SK-N-SH treated with all-trans-retinoic acid at 6 μM for 48 hours (cell line): ENCODE results near the gene PSD.

Experiments
- ATAC-seq: fragments of 200-7000 bp; cut with Tn5 transposase; 3 replicates; pipeline ENCODE4 v1.9.1; 2020; ENCODE audit warnings: mild to moderate bottlenecking, moderate library complexity
- ARNTL ChIP-seq: fragments of 450-650 bp; formaldehyde crosslinking; IDR thresholded peaks from 2 replicates; pipeline ENCODE4 v1.5.0; 2020; ENCODE audit warnings: low read depth, mild to moderate bottlenecking, moderate library complexity, borderline replicate concordance
- BACH2 ChIP-seq: fragments of 250-450 bp; sonication (Bioruptor Pico); IDR thresholded peaks from 2 replicates; pipeline ENCODE4 v1.9.0; 2021; ENCODE audit warnings: mild to moderate bottlenecking, borderline replicate concordance
- CSDC2 ChIP-seq: fragments of 250-450 bp; sonication (Bioruptor Pico); IDR thresholded peaks from 2 replicates; pipeline ENCODE4 v1.5.0; 2020; ENCODE audit warnings: mild to moderate bottlenecking, moderate library complexity
- ESRRG ChIP-seq: fragments of 250-450 bp; sonication (Bioruptor Pico); IDR thresholded peaks from 2 replicates; pipeline ENCODE4 v1.6.1; 2021; ENCODE audit warnings: mild to moderate bottlenecking
- GLIS3 ChIP-seq: fragments of 250-450 bp; sonication (Bioruptor Pico); IDR thresholded peaks from 2 replicates; pipeline ENCODE4 v1.5.0; 2020; ENCODE audit warnings: mild to moderate bottlenecking, moderate library complexity
- ISL1 ChIP-seq: fragments of 250-450 bp; sonication (Bioruptor Pico); IDR thresholded peaks from 2 replicates; pipeline ENCODE4 v2.1.2; 2022; ENCODE audit warnings: mild to moderate bottlenecking, moderate library complexity
- OSR1 ChIP-seq: fragments of 250-450 bp; sonication (Bioruptor Pico); IDR thresholded peaks from 2 replicates; pipeline ENCODE4 v1.8.0; 2022; ENCODE audit warnings: moderate library complexity, mild to moderate bottlenecking, inconsistent platforms
- PPARA ChIP-seq: fragments of 250-450 bp; sonication (Bioruptor Pico); IDR thresholded peaks from 2 replicates; pipeline ENCODE4 v1.5.0; 2020; ENCODE audit warnings: mild to moderate bottlenecking, borderline replicate concordance
- RARB ChIP-seq: fragments of 250-450 bp; sonication (Bioruptor Pico); IDR thresholded peaks from 2 replicates; pipeline ENCODE4 v1.8.0; 2021; ENCODE audit warnings: mild to moderate bottlenecking, moderate library complexity
- TCF4 ChIP-seq: fragments of 250-450 bp; sonication (Bioruptor Pico); IDR thresholded peaks from 2 replicates; pipeline ENCODE4 v1.8.0; 2021; ENCODE audit warnings: mild to moderate bottlenecking, moderate library complexity, borderline replicate concordance
- ZC3H10 ChIP-seq: fragments of 250-450 bp; sonication (Bioruptor Pico); IDR thresholded peaks from 2 replicates; pipeline ENCODE4 v1.5.1; 2021; ENCODE audit warnings: mild to moderate bottlenecking, moderate library complexity
- ZFP3 ChIP-seq: fragments of 250-450 bp; sonication (Bioruptor Pico); IDR thresholded peaks from 2 replicates; pipeline ENCODE4 v1.5.0; 2020; ENCODE audit warnings: mild to moderate bottlenecking, moderate library complexity
- ZFP30 ChIP-seq: fragments of 450-650 bp; formaldehyde crosslinking; IDR thresholded peaks from 2 replicates; pipeline ENCODE4 v1.5.0; 2022; ENCODE audit warnings: mild to moderate bottlenecking, moderate library complexity
- ZNF565 ChIP-seq: fragments of 450-650 bp; formaldehyde crosslinking; conservative IDR thresholded peaks from 2 replicates; pipeline ENCODE4 v1.5.0; 2020; ENCODE audit warnings: low read depth, mild to moderate bottlenecking, moderate library complexity
- ZNF70 ChIP-seq: fragments of 450-650 bp; formaldehyde crosslinking; IDR thresholded peaks from 2 replicates; pipeline ENCODE4 v1.5.0; 2020; ENCODE audit warnings: mild to moderate bottlenecking, moderate library complexity
- ZNF8 ChIP-seq: fragments of 450-650 bp; formaldehyde crosslinking; IDR thresholded peaks from 2 replicates; pipeline ENCODE4 v1.5.0; 2020; ENCODE audit warnings: mild to moderate bottlenecking, moderate library complexity
- TF ChIP-seq, protein P1 (sequence below): fragments of 250-450 bp; sonication (Bioruptor Pico); IDR thresholded peaks from 2 replicates; pipeline ENCODE4 v1.8.0; 2021; ENCODE audit warnings: low read depth, mild to moderate bottlenecking, moderate library complexity, borderline replicate concordance
- TF ChIP-seq, protein P2 (sequence below): fragments of 250-450 bp; sonication (Bioruptor Pico); IDR thresholded peaks from 2 replicates; pipeline ENCODE4 v1.5.0; 2020; ENCODE audit warnings: mild to moderate bottlenecking, moderate library complexity
- TF ChIP-seq, protein P3 (sequence below): fragments of 250-450 bp; sonication (Bioruptor Pico); IDR thresholded peaks from 2 replicates; pipeline ENCODE4 v1.5.1; 2020; ENCODE audit warnings: low read depth, mild to moderate bottlenecking, moderate library complexity
- TF ChIP-seq, protein P4 (sequence below): fragments of 250-450 bp; sonication (Bioruptor Pico); IDR thresholded peaks from 2 replicates; pipeline ENCODE4 v1.5.1; 2021; ENCODE audit warnings: mild to moderate bottlenecking, moderate library complexity

Gene PSD

DNA sequence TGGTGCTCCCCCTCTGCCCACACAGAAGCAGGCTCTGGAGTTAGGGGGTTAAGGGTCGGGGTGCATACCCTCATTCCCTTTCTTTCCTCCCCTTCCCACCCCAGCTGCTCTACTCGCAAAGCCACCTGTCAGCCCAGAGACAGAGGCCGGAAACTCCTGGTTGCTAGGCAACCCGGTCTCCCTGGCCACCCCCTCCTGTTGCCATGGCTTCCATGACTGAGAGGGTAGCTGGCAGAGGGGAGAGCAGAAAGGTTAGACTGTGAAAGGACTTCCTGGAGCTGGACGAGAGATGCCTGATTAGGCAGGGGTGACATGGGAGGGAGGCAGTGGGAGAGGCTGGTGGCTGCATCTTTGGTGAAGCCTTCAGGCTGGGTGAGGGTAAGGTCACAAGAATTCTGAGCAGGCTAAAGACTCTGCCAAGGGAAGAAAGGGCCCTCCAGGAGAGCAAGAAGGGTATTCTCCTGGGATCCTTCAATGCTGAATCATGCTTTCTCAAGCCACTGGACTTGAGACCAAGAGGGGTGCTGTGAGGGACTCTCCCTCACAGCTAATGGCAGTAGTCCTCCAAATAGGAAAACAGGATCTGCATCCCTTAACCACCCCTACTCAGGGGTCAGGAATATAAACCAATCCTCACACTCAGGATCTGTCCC is 5.4 kb downstream of the PSD start:
- no peak for TF ChIP-seq TCF4
- no peak for TF ChIP-seq ISL1 (CRISPR knock-in tag)
- TF ChIP-seq BACH2 (CRISPR knock-in tag), result no peak
- no peak for TF ChIP-seq ZNF565
- TF ChIP-seq, protein P1, sequence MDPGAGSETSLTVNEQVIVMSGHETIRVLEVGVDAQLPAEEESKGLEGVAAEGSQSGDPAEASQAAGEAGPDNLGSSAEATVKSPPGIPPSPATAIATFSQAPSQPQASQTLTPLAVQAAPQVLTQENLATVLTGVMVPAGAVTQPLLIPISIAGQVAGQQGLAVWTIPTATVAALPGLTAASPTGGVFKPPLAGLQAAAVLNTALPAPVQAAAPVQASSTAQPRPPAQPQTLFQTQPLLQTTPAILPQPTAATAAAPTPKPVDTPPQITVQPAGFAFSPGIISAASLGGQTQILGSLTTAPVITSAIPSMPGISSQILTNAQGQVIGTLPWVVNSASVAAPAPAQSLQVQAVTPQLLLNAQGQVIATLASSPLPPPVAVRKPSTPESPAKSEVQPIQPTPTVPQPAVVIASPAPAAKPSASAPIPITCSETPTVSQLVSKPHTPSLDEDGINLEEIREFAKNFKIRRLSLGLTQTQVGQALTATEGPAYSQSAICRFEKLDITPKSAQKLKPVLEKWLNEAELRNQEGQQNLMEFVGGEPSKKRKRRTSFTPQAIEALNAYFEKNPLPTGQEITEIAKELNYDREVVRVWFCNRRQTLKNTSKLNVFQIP (CRISPR knock-in tag), result no peak
- TF ChIP-seq ZNF70 (CRISPR knock-in tag), result no peak
- TF ChIP-seq ZC3H10 (CRISPR knock-in tag), result no peak
- no peak for TF ChIP-seq GLIS3 (CRISPR knock-in tag)
- no peak for TF ChIP-seq PPARA
- no peak for TF ChIP-seq RARB
- TF ChIP-seq ZFP30, result no peak
- TF ChIP-seq, protein P2, sequence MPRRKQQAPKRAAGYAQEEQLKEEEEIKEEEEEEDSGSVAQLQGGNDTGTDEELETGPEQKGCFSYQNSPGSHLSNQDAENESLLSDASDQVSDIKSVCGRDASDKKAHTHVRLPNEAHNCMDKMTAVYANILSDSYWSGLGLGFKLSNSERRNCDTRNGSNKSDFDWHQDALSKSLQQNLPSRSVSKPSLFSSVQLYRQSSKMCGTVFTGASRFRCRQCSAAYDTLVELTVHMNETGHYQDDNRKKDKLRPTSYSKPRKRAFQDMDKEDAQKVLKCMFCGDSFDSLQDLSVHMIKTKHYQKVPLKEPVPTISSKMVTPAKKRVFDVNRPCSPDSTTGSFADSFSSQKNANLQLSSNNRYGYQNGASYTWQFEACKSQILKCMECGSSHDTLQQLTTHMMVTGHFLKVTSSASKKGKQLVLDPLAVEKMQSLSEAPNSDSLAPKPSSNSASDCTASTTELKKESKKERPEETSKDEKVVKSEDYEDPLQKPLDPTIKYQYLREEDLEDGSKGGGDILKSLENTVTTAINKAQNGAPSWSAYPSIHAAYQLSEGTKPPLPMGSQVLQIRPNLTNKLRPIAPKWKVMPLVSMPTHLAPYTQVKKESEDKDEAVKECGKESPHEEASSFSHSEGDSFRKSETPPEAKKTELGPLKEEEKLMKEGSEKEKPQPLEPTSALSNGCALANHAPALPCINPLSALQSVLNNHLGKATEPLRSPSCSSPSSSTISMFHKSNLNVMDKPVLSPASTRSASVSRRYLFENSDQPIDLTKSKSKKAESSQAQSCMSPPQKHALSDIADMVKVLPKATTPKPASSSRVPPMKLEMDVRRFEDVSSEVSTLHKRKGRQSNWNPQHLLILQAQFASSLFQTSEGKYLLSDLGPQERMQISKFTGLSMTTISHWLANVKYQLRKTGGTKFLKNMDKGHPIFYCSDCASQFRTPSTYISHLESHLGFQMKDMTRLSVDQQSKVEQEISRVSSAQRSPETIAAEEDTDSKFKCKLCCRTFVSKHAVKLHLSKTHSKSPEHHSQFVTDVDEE (CRISPR knock-in tag), result no peak
- TF ChIP-seq, protein P3, sequence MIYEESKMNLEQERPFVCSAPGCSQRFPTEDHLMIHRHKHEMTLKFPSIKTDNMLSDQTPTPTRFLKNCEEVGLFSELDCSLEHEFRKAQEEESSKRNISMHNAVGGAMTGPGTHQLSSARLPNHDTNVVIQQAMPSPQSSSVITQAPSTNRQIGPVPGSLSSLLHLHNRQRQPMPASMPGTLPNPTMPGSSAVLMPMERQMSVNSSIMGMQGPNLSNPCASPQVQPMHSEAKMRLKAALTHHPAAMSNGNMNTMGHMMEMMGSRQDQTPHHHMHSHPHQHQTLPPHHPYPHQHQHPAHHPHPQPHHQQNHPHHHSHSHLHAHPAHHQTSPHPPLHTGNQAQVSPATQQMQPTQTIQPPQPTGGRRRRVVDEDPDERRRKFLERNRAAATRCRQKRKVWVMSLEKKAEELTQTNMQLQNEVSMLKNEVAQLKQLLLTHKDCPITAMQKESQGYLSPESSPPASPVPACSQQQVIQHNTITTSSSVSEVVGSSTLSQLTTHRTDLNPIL (CRISPR knock-in tag), result no peak
- no peak for TF ChIP-seq ESRRG
- no peak for TF ChIP-seq OSR1 (CRISPR knock-in tag)
- TF ChIP-seq ARNTL (CRISPR knock-in tag), result no peak
- no peak for TF ChIP-seq CSDC2 (CRISPR knock-in tag)
- TF ChIP-seq ZFP3 (CRISPR knock-in tag), result no peak
- no peak for TF ChIP-seq ZNF8 (CRISPR knock-in tag)

DNA sequence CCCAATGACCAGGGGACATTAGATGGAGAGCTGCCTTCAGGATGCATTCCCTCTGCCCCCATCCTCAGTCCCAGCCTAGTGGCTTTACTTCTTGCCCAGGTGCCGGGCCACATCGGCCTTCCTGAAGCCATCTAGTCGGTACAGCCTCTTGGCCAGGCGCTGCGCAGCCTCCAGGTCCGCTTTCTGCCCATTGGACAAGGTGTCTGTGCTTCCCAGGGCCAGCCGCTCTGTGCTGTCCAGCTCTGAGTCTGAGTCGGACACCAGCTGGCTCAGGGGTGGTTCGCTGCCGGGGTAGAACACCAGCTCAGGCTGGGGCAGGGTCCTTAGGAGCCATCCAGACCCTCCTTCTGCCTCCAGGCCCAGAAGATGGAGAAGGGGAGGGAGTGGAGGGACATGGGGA is 6.3 kb downstream of the PSD start:
- no peak for TF ChIP-seq ZNF8 (CRISPR knock-in tag)
- TF ChIP-seq, protein P3 (CRISPR knock-in tag), result no peak
- no peak for TF ChIP-seq ARNTL (CRISPR knock-in tag)
- TF ChIP-seq PPARA, result no peak
- TF ChIP-seq ESRRG, result no peak
- TF ChIP-seq ZNF70 (CRISPR knock-in tag), result no peak
- TF ChIP-seq ZFP30, result no peak
- no peak for TF ChIP-seq GLIS3 (CRISPR knock-in tag)
- no peak for TF ChIP-seq CSDC2 (CRISPR knock-in tag)
- TF ChIP-seq, protein P4, sequence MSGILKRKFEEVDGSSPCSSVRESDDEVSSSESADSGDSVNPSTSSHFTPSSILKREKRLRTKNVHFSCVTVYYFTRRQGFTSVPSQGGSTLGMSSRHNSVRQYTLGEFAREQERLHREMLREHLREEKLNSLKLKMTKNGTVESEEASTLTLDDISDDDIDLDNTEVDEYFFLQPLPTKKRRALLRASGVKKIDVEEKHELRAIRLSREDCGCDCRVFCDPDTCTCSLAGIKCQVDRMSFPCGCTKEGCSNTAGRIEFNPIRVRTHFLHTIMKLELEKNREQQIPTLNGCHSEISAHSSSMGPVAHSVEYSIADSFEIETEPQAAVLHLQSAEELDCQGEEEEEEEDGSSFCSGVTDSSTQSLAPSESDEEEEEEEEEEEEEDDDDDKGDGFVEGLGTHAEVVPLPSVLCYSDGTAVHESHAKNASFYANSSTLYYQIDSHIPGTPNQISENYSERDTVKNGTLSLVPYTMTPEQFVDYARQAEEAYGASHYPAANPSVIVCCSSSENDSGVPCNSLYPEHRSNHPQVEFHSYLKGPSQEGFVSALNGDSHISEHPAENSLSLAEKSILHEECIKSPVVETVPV (CRISPR knock-in tag), result no peak
- TF ChIP-seq ZC3H10 (CRISPR knock-in tag), result no peak
- no peak for TF ChIP-seq TCF4
- no peak for TF ChIP-seq ISL1 (CRISPR knock-in tag)
- TF ChIP-seq, protein P1 (CRISPR knock-in tag), result no peak
- TF ChIP-seq, protein P2 (CRISPR knock-in tag), result no peak
- ATAC-seq, result no peak

More for the DNA sequence above, 5.4 kb downstream of the PSD start:
- ATAC-seq, result no peak
